H1 (cell line): ENCODE measurements around the gene RALGAPA2. TPM values are rescaled to one million over a fixed set of nuclear protein-coding genes. Genes with fewer than 3 reads are reported as not detected.

Experiments used
- CTCF ChIA-PET: fragments of 300-600 bp; sonication (Branson Sonifier 250); formaldehyde crosslinking; loops from one replicate; lab custom pipeline; 2021; ENCODE audit not compliant: partially characterized antibody; lab: Charles Lee
- POLR2A ChIA-PET: fragments of 300-600 bp; sonication (Branson Sonifier 250); formaldehyde crosslinking; loops from one replicate; lab custom pipeline; 2021; ENCODE audit warnings: inconsistent platforms; ENCODE audit not compliant: partially characterized antibody; lab: Charles Lee
- DNase-seq, 2 experiments: peaks; one replicate each; pipeline versions ENCODE4 v3.0.0 to v3.0.0-alpha.2; 2010 to 2022; ENCODE audit warnings: low spot score in 2 of 2, low read depth in 1 of 2, mixed read lengths in 1 of 2
- FAIRE-seq: peaks from 2 replicates; lab custom pipeline; 2011; peaks lifted over from hg19 to GRCh38; lab: Jason Lieb, UNC
- H2AFZ ChIP-seq: 2 replicates; pipeline ENCODE4 v1.8.1; 2012; ENCODE audit warnings: low read length, inconsistent platforms
- H2AK5ac ChIP-seq: 2 replicates; pipeline ENCODE4 v1.6.1; 2013; ENCODE audit warnings: low read depth, low read length
- H2BK120ac ChIP-seq: replicated peaks from 2 replicates; pipeline ENCODE3; 2013; ENCODE audit warnings: low read depth, low read length, inconsistent platforms
- H2BK12ac ChIP-seq: 2 replicates; pipeline ENCODE4 v1.6.1; 2013; ENCODE audit warnings: low read depth, low read length
- H2BK15ac ChIP-seq: 2 replicates; pipeline ENCODE4 v1.6.1; 2013; ENCODE audit warnings: low read length
- H2BK20ac ChIP-seq: 2 replicates; pipeline ENCODE4 v1.6.1; 2013; ENCODE audit warnings: low read length
- H2BK5ac ChIP-seq: 2 replicates; pipeline ENCODE4 v1.6.1; 2013; ENCODE audit warnings: low read depth, low read length
- H3K14ac ChIP-seq: 2 replicates; pipeline ENCODE4 v1.6.1; 2013; ENCODE audit warnings: inconsistent platforms; ENCODE audit not compliant: insufficient read length
- H3K18ac ChIP-seq: 2 replicates; pipeline ENCODE4 v1.6.1; 2013; ENCODE audit warnings: low read length; ENCODE audit errors: extremely low read depth
- H3K23ac ChIP-seq: 2 replicates; pipeline ENCODE4 v1.6.1; 2013; ENCODE audit warnings: inconsistent platforms; ENCODE audit not compliant: insufficient read length
- H3K23me2 ChIP-seq: 2 replicates; pipeline ENCODE4 v1.6.1; 2013; ENCODE audit warnings: low read depth, low read length
- H3K27ac ChIP-seq: 2 replicates; pipeline ENCODE4 v1.6.1; 2011; ENCODE audit warnings: low read depth, low read length, inconsistent platforms
- H3K27me3 ChIP-seq, 4 experiments: replicated peaks in 1 of 4; 1 replicate in 1 of 4; 2 replicates in 3 of 4; pipeline versions ENCODE4 v1.6.1 to v1.8.1; 2011 to 2013; ENCODE audit warnings: low read length in 3 of 4, mild to moderate bottlenecking in 3 of 4, inconsistent platforms in 2 of 4, mixed read lengths in 2 of 4, moderate library complexity in 1 of 4; ENCODE audit not compliant: control insufficient read depth in 3 of 4, insufficient read depth in 3 of 4; ENCODE audit errors: extremely low read depth in 1 of 4
- H3K36me3 ChIP-seq, 4 experiments: 2 replicates each; pipeline versions ENCODE4 v1.6.1 to v1.8.1; 2011 to 2013; ENCODE audit warnings: mild to moderate bottlenecking in 4 of 4, low read length in 3 of 4, moderate library complexity in 2 of 4, control low read depth in 1 of 4, inconsistent platforms in 1 of 4; ENCODE audit not compliant: insufficient read depth in 4 of 4, control insufficient read depth in 2 of 4
- H3K4ac ChIP-seq: replicated peaks from 2 replicates; pipeline ENCODE3; 2013; ENCODE audit warnings: low read length, low read depth, mixed read lengths, inconsistent platforms; ENCODE audit not compliant: insufficient read length
- H3K4me1 ChIP-seq, 4 experiments: replicated peaks in 1 of 4; 1 replicate in 1 of 4; 2 replicates in 3 of 4; pipeline versions ENCODE4 v1.6.1 to v1.8.1; 2011 to 2013; ENCODE audit warnings: low read length in 3 of 4, inconsistent platforms in 2 of 4, mixed read lengths in 1 of 4; ENCODE audit not compliant: insufficient read depth in 4 of 4, control insufficient read depth in 3 of 4
- H3K4me2 ChIP-seq, 2 experiments: 2 replicates each; pipeline versions ENCODE4 v1.6.1 to v1.8.1; 2011 to 2013; ENCODE audit warnings: low read depth in 2 of 2, low read length in 2 of 2, control low read depth in 1 of 2, inconsistent platforms in 1 of 2, mild to moderate bottlenecking in 1 of 2; ENCODE audit not compliant: insufficient read depth in 1 of 2
- H3K4me3 ChIP-seq, 4 experiments: fragments of 200-600, 300-600 bp in 1 of 4; sonication (generic), shearing (Covaris generic), sonication (Bioruptor Twin) in 1 of 4; 2 replicates each; pipeline versions ENCODE4 v1.5.1 to v1.8.1; 2011 to 2016; ENCODE audit warnings: low read length in 4 of 4, low read depth in 3 of 4, control low read depth in 2 of 4, inconsistent platforms in 2 of 4, mild to moderate bottlenecking in 2 of 4, mixed read lengths in 1 of 4, moderate library complexity in 1 of 4; ENCODE audit not compliant: insufficient read depth in 2 of 4; ENCODE audit errors: extremely low read depth in 1 of 4
- H3K56ac ChIP-seq: replicated peaks from 2 replicates; pipeline ENCODE3; 2013; ENCODE audit warnings: low read depth, mild to moderate bottlenecking, mixed read lengths, low read length, inconsistent platforms; ENCODE audit not compliant: insufficient read length
- H3K79me1 ChIP-seq: 2 replicates; pipeline ENCODE4 v1.6.1; 2013; ENCODE audit warnings: low read depth, low read length, control low read depth
- H3K79me2 ChIP-seq, 2 experiments: 2 replicates each; pipeline versions ENCODE4 v1.6.1 to v1.8.1; 2012 to 2013; ENCODE audit warnings: low read length in 2 of 2, mild to moderate bottlenecking in 2 of 2, inconsistent platforms in 1 of 2; ENCODE audit not compliant: insufficient read depth in 2 of 2, control insufficient read depth in 1 of 2
- H3K9ac ChIP-seq, 4 experiments: replicated peaks in 1 of 4; 1 replicate in 1 of 4; 2 replicates in 3 of 4; pipeline versions ENCODE4 v1.6.1 to v1.8.1; 2011 to 2013; ENCODE audit warnings: low read depth in 3 of 4, low read length in 3 of 4, control low read depth in 2 of 4, mild to moderate bottlenecking in 2 of 4, moderate library complexity in 2 of 4, inconsistent platforms in 1 of 4; ENCODE audit errors: extremely low read depth in 1 of 4
- H3K9me3 ChIP-seq, 2 experiments: 2 replicates each; pipeline versions ENCODE4 v1.6.1 to v1.8.1; 2012 to 2013; ENCODE audit warnings: mild to moderate bottlenecking in 2 of 2, moderate library complexity in 2 of 2, control low read depth in 1 of 2, inconsistent platforms in 1 of 2, low read depth in 1 of 2, low read length in 1 of 2, mixed read lengths in 1 of 2; ENCODE audit not compliant: insufficient read depth in 2 of 2
- H4K20me1 ChIP-seq, 2 experiments: replicated peaks in 1 of 2; 2 replicates each; pipeline versions ENCODE3 to v1.8.1; 2011 to 2013; ENCODE audit warnings: inconsistent platforms in 2 of 2, low read length in 2 of 2, mild to moderate bottlenecking in 1 of 2; ENCODE audit not compliant: insufficient read depth in 2 of 2, control insufficient read depth in 1 of 2
- H4K5ac ChIP-seq: 2 replicates; pipeline ENCODE4 v1.6.1; 2013; ENCODE audit warnings: low read length, low read depth, mixed read lengths, inconsistent platforms; ENCODE audit not compliant: insufficient read length
- H4K8ac ChIP-seq: 2 replicates; pipeline ENCODE4 v1.8.0; 2013; ENCODE audit warnings: mild to moderate bottlenecking, moderate library complexity, low read length, inconsistent platforms; ENCODE audit not compliant: insufficient read depth; ENCODE audit errors: extremely low read depth
- H4K91ac ChIP-seq: replicated peaks from 2 replicates; pipeline ENCODE3; 2013; ENCODE audit warnings: low read length, mixed read lengths, inconsistent platforms; ENCODE audit not compliant: insufficient read length
- EP300 ChIP-seq, 2 experiments: IDR thresholded peaks; 1 replicate in 1 of 2; 2 replicates in 1 of 2; pipeline ENCODE4 v1.6.1; 2011 to 2012; ENCODE audit warnings: low read depth in 2 of 2, low read length in 2 of 2, mild to moderate bottlenecking in 2 of 2, borderline replicate concordance in 1 of 2, inconsistent platforms in 1 of 2, moderate library complexity in 1 of 2
- SAP30 ChIP-seq: fragments of 300-600 bp; sonication (generic); IDR thresholded peaks from 2 replicates; pipeline ENCODE4 v1.7.1; 2012; ENCODE audit warnings: low read length, moderate library complexity, mild to moderate bottlenecking, inconsistent platforms; ENCODE audit not compliant: insufficient read depth, insufficient replicate concordance
- WGBS, 2 experiments: shearing (Covaris generic) in 1 of 2; methylation state at CpG; one replicate each; pipeline versions ENCODE4 v1.1.6 to v1.1.7; 2013 to 2015; ENCODE audit warnings: low lambda C conversion rate in 2 of 2, mixed read lengths in 2 of 2, inconsistent platforms in 1 of 2, low coverage in 1 of 2, missing lambda C conversion rate in 1 of 2; ENCODE audit not compliant: insufficient replicate concordance in 2 of 2, insufficient coverage in 1 of 2, insufficient read length in 1 of 2; ENCODE audit errors: extremely low coverage in 1 of 2, missing lambda C conversion rate in 1 of 2; 5-methylcytosine and 5-hydroxymethylcytosine counted together
- polyA plus RNA-seq, 7 experiments: library from polyadenylated mRNA; depleted of rRNA in 3 of 7; stranded (reverse) in 5 of 7; unstranded in 2 of 7; fragments of >200 nt in 5 of 7; fragments of 200-250 nt in 2 of 7; gene quantifications; 1 replicate in 5 of 7; 2 replicates in 1 of 7; 4 replicates in 1 of 7; pipeline versions ENCODE4 v1.2.1 to v1.2.3, GENCODE V29; 2011 to 2013; ENCODE audit warnings: missing spikeins in 2 of 7, mixed read lengths in 2 of 7
- total RNA-seq: library from RNA; stranded (reverse); fragmentation: NEBNext Ultra II Directional; extraction: Animal tissue kit (Norgen Biotek cat#: 25700); gene quantifications from 2 replicates; pipeline ENCODE4 v1.2.1, GENCODE V29; 2021

Gene RALGAPA2
- total and polyA plus RNA-seq, 2 of the 8 experiments (the other 6 are each of a cell fraction or from before 2014, with no cell fraction given), result 5.1 to 25.5 TPM

GRCh38 chr20:20627471-20627870, 85.0 kb downstream of the RALGAPA2 start:
- no peak overlapping the region for H3K23ac ChIP-seq
- FAIRE-seq (no peak), DNase-seq (no peak)
- no peak overlapping the region for H3K56ac ChIP-seq
- CTCF ChIA-PET, result no interaction called here
- H2BK20ac ChIP-seq, result no peak overlapping the region
- no peak overlapping the region for H2BK120ac ChIP-seq
- H2BK5ac ChIP-seq, result no peak overlapping the region
- no peaks in the 10 kb centered on the region for H3K4me1 ChIP-seq
- no peak overlapping the region for H3K4me2 ChIP-seq
- no peak overlapping the region for H4K5ac ChIP-seq
- H2AK5ac ChIP-seq, result no peak overlapping the region
- POLR2A ChIA-PET, result no interaction called here
- H3K14ac ChIP-seq, result no peak overlapping the region
- H3K79me2 ChIP-seq, result no peaks in the 10 kb centered on the region
- no peak overlapping the region for H4K8ac ChIP-seq
- H4K20me1 ChIP-seq, result peaks cover 0 to 1% of the 10 kb centered on the region in 2 experiments
- no peaks in the 10 kb centered on the region for H3K79me1 ChIP-seq
- H2AFZ ChIP-seq, result no peak overlapping the region
- 91% methylated on average over 4 of the region's 4 CpGs; no CpG with 5 or more reads in 1 of the 2 experiments for WGBS, 2 experiments
- H3K18ac ChIP-seq, result no peak overlapping the region
- H3K4me3 ChIP-seq, result no peak overlapping the region
- H3K36me3 ChIP-seq, result peaks cover 2 to 8% (median 4%) of the 10 kb centered on the region in 4 experiments; a peak in 5 of 8 replicates
- no peak overlapping the region for H2BK15ac ChIP-seq
- no peak overlapping the region for H3K27ac ChIP-seq
- no peak overlapping the region for H3K9ac ChIP-seq
- no peaks in the 10 kb centered on the region for H3K27me3 ChIP-seq
- no peaks in the 10 kb centered on the region for H3K9me3 ChIP-seq
- no peak overlapping the region for H2BK12ac ChIP-seq
- no peak overlapping the region for H3K4ac ChIP-seq
- H3K23me2 ChIP-seq, result no peaks in the 10 kb centered on the region
- no peak for TF ChIP-seq SAP30
- TF ChIP-seq EP300 (IDR thresholded peaks at IDR 0.05; ENCODE audit: borderline replicate concordance in 1 of 2, low read depth in 2 of 2, low read length in 2 of 2), result no peak
- H4K91ac ChIP-seq, result no peak overlapping the region
